Ureter (tissue), 1 donor: ENCODE data around the gene CHD9. TPM values are rescaled to one million over a fixed set of nuclear protein-coding genes. Genes with fewer than 3 reads are reported as not detected.
"Not testable (repeated sequence)": the region's sequence is repeated elsewhere in the genome, so short reads cannot be mapped to it uniquely, and the experiment has no call there.

ENCODE experiments used
- DNase-seq: peaks from one replicate; pipeline ENCODE4 v3.0.0-alpha.2; 2020; ENCODE audit warnings: low spot score
- total RNA-seq: library from RNA; stranded (reverse); gene quantifications from one replicate; pipeline ENCODE4 v1.2.4, GENCODE V29; 2023
- donor health status: DM: yes; HTN: yes; CAD: no.

CHD9 gene
- 135 TPM for total RNA-seq

- peak; percentile 82 for DNase-seq
These were observed at the start of gene CHD9 for GRCh38 chr16:53054670-53055485. TSS of gene CHD9 (plus strand) at chr16:53054991. CDS start at chr16:53156090, 101,099 bp downstream.

DNA sequence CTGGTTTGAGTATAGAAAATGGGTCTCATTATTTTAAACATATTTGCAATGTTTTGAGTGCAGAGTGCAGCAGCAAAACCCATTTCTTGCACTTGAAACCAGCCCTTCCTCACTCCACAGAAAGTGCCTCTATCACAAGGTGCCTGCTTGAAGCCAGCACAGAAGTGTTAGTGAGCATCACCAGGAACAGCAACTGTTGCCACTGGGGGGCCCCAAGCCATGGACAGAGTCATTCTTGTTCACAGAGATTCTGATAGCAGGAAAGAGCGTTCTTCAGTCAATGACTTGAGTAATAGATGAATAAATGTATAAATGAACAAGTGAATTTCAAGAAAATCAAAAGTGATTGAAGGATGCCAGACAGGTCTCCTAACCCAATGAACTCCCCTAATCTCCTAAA is 47.7 kb upstream of the CHD9 start:
- no peak for DNase-seq

DNA sequence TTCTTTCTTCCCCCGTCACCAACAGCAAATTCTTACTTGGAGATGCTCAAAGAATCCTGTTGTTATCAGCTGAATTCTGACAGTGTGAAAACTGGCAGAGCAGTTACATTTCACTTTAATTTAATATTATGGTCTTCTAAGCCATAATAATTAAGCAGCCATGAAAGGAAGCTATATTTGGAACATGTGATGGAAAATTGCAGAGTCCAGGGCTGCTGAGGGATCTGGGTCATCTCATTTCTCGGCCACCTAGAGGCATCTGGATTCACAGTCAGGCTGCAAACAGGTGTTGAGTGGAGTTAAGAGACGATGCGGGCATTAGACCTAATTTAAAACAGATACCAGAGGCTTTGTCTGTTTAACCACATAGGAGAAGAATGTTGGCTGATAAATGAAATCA is 40.5 kb upstream of the CHD9 start:
- DNase-seq, result no peak

DNA sequence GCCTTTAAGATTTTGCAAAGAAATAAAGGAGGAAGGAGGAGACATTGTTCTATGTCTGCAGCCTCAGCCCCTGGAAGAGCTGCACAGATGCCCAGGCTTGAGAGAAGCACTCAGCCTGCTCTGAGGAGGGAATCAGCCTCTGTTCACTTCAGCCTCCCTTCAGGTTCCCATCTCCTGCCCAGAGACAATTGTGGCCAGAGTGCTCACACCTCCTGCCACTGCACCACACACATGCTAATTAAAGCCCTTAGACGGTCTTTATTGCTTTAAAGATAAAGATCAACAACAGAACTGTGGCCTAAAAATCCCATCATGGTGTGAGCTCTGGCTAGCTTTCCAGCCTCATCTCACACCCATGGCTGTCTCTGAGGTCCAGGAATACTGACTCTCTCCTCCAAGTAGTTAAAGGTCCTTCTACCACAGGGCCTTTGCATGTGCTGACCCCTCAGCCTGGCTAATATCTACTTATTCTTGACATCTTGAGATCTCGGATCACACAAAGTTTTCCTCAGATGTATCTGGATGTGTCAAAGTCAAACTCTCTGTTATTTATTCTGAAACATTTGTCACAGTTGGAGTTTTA is 35.9 kb upstream of the CHD9 start:
- no peak for DNase-seq

GRCh38 chr16:53022374-53022773 is 32.4 kb upstream of the CHD9 start:
- no peak for DNase-seq

DNA sequence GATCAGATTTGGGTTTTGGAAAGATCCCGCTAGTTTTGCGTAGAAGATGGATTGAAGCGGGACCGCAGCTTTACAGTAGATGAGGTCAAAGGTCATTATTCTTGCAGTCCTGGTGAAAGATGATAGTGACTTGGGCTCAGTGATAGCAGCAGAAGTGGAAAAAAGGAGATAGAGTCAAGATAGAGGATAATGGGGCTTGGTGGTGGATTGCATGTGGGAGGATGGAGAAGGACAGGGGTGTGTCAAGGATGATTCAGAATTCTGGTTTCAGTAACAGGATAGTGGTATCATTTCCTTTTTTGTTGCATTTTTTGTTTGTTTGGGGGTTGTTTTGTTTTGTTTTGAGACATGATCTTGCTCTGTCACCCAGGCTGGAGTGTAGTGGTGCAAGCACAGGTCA is 30.7 kb upstream of the CHD9 start:
- DNase-seq, result no peak

- no peak for DNase-seq
These were observed 24.8 kb upstream of the CHD9 start for GRCh38 chr16:53029971-53030370.

DNA sequence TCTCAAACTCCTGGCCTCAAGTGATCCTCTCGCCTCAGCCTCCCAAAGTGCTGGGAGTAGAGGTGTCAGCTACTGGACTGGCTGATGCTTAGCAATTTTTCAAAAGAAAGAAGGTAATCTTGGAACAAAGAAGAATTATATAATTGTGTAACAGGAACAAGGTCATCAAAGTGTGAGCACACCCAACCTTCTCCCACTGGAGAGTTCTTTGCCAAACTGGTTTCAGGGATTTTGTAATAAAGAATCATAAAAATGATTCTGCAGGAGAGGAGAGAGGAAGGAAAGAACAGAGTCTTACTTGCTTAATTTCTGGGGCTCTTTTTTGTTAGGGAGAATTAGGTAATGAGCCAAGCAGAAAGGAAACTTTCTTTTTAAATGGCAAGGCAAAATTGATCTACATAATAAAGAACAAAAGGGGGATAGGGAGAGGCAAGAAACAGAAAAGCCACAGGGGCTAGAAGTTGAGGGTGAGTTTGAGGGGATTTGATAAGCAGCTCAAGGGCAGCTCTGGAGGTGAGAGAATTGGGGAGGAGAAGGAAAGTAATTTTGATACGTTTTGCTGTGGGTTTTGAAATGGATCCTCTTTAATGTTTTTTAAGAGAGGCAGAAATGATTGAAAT is 23.4 kb upstream of the CHD9 start:
- DNase-seq, result no peak

DNA sequence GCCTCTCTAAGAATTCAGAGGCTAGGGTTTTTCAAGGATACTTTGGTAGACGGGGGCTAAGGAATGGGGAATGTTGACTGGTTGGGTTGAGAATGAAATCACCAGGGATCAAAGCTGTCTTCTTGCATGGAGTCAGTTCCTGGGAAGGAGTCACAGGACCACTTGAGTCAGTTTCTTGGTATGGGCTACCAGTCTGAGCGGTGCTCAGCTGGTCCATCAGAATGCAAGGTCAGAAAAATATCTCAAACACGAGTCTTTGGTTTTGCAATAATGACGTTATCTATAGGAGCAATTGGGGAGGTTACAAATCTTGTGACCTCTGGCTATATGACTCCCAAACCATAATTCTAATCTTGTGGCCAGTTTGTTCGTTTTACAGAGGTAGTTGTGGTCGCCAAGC is 20.5 kb upstream of the CHD9 start:
- no peak for DNase-seq

- no peak for DNase-seq
These were observed 19.4 kb upstream of the CHD9 start for GRCh38 chr16:53035176-53035942.

DNA sequence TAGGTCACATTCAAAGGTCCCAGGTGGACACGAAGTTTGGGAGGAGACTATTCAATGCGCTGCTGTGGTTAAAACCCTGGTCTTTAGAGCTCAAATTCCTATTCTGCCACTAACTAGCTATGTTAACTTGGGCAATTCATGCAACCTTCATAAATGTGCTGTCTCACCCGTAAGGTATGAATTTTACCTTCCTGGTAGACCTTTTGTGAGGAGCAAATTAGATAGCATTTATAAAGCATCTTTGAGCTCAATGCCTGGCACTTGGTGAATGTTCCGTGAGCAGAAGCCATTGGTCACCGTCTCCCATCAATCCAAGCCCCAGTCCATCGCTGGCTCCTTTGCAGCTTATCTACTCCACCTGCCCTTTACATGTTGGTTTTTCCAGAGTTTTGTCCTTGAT is 18.7 kb upstream of the CHD9 start:
- no peak for DNase-seq

DNA sequence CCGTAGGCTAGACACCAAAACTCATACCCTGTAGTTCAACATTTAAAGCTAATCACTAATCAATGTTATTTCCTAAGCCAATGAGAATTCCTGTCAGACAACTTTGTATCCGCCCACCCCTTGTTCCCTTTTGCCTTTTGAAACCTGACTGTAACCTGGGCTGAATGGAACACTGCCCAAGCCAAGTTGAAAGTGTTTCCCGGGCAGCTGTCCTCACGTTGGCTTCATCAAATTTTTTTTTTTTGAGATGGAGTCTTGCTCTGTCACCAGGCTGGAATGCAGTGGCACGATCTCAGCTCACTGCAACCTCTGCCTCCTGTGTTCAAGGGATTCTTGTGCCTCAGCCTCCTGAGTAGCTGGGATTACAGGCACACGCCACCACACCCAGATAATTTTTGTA is 18.1 kb upstream of the CHD9 start:
- not testable (repeated sequence) for DNase-seq

GRCh38 chr16:53040788-53041187 is 14.0 kb upstream of the CHD9 start:
- DNase-seq, result no peak

GRCh38 chr16:53041320-53042051 is 13.3 kb upstream of the CHD9 start:
- peak; percentile 87 for DNase-seq

DNA sequence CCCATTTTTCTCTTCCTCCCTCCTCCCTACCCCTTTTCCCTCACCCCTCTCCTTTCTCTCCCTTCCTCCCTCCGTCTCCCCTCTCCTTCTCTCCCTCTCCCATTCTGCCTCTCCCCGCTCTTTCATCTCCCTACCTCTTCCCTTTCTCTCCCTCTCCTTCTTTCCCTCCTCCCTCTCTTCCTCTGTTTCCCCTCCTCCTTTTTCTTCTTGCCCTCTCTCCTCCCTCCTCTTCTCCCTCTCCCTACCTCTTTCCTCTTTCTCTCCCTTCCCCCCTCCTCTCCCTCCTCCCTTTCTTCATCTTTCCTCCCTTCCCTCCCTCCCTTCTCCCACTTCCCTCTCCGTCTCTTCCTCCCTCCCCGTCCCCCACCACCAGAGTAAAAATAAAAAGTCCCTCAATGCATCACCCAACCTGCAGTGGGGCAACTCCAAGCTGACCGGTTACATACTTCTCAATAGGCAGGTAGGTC is 12.5 kb upstream of the CHD9 start:
- no peak for DNase-seq

DNA sequence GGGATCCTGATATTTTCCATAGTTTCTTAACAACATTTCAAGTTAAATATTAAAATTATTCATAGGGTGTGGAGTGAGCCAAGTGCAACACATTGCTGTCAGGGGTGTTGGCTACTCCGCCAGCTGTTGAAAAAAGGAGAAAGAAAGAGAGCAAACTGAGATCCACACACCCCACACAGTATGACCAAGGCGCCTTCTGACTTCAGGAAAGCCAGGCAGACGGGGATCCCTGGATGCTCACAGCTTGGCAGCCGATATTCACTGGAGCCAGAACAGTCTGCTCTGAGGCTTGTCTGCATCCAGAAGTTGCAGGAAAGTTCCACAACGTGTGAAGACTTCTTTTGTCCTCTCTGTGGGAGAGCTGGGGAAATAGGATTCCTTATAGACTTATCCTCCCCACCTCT is 11.4 kb upstream of the CHD9 start:
- DNase-seq, result no peak

DNA sequence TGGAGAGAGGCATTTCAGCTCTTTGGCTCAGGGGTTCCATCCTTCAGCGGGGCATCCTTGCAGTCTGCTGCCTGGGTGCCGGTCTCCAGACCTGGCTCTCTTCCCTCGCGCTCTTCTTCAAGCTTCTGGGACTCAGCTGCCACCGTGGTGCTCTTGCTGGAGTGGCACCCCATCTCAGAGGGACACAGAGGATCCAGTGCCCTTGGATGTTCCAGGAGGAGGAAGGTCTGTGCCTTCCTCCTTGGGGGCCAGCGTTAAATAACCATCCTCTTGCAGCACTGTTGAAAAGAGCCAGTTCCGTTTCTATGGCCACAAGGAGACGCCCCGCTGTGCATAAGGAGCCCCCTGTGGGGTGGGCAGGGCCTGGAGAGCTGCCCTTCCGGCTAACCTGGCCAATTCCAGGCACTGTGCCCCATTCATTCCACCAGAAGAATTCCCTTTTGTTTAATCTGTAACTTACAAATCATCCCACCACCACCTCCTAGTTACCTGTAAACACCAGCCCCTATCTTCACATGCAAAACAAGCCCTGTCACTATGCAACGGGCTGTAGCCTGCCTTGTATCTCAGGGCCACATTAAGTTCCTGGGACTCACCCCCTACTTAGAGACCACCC is 10.7 kb upstream of the CHD9 start:
- DNase-seq, result no peak

DNA sequence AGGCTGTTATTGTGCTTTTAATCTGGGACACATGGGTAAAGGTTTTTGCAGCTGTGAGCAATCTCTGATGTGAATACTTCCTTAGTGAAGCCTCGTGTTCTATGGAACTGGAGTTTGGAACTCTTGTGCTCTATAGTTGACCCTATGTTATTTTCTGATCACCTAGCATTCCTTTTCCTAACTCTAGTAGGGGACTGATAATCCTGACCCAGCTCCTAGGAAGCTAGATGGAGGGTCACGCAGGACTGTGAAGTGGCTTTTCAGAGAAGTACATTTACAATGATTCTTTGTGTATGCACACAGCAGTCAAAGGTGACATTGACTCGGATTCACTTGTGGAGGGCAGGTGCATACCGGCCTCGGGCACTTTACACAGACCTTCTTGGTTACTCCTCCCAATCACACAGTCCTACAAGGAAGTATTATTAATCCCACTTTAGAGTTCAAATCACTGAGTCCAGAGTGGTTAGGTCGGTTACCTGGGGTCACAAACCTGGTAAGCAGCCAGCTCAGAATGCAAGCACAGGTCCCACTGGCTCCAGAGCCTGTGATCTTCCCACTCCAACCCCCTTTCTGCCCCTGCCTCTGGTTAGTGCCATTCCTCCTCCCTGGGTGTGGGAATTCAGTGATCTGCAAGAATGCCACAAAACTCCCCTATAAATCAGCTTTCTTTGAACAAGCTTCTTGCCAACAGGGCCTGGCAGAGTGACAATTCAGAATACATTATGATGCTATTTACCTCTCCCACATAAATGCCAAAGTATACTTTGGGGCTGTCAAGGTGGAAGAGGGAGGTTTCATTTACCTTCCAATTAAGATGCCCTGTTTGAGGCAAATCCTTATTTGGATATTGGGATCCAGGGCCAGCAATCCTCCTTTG is 9.2 kb upstream of the CHD9 start:
- DNase-seq, result no peak

GRCh38 chr16:53047515-53047914 is 7.3 kb upstream of the CHD9 start:
- DNase-seq, result not testable (repeated sequence)
